Measurements from ENCODE around the gene PRDM16. TPM values are rescaled to one million over a fixed set of nuclear protein-coding genes. Genes with fewer than 3 reads are reported as not detected.

Gene PRDM16
- polyA plus RNA-seq, 2 donors: 0.15 to 0.28 TPM

- 45 to 66% methylated on average over 12 of the region's 12 CpGs for WGBS, 2 donors
- H3K27me3 ChIP-seq (ENCODE audit: control insufficient read depth in 1 of 2, insufficient read depth in 2 of 2, low read length in 2 of 2): no peaks in the 10 kb centered on the region
- H3K4me1 ChIP-seq (ENCODE audit: control insufficient read depth in 2 of 2, insufficient read depth in 2 of 2, low read length in 1 of 2): peaks cover 0 to 3% of the 10 kb centered on the region in 2 donors
- H3K27ac ChIP-seq (ENCODE audit: low read depth in 2 of 2, low read length in 1 of 2): no peak overlapping the region
- H3K9me3 ChIP-seq (ENCODE audit: control insufficient read depth in 2 of 2, insufficient read depth in 1 of 2, low read depth in 1 of 2, low read length in 1 of 2): peaks cover 3 to 12% of the 10 kb centered on the region in 2 donors
- H3K36me3 ChIP-seq (ENCODE audit: control insufficient read depth in 2 of 2, insufficient read depth in 2 of 2, low read length in 1 of 2): no peaks in the 10 kb centered on the region
- H3K4me3 ChIP-seq (ENCODE audit: low read depth in 1 of 2, low read length in 2 of 2): no peak overlapping the region
These were observed 40.4 kb downstream of the PRDM16 start for GRCh38 chr1:3109355-3109754.

GRCh38 chr1:3111348-3112021, 42.5 kb downstream of the PRDM16 start:
- 62 to 73% methylated on average over 32 to 34 of the region's 36 CpGs for WGBS, 2 donors
- Histone ChIP-seq H3K4me1 (ENCODE audit: control insufficient read depth in 2 of 2, insufficient read depth in 2 of 2, low read length in 1 of 2) (peaks cover 0 to 4% of the 10 kb centered on the region in 2 donors), H3K27me3 (ENCODE audit: control insufficient read depth in 1 of 2, insufficient read depth in 2 of 2, low read length in 2 of 2) (no peaks in the 10 kb centered on the region)

GRCh38 chr1:3112526-3112925, 43.5 kb downstream of the PRDM16 start:
- Histone ChIP-seq H3K27ac (ENCODE audit: low read depth in 2 of 2, low read length in 1 of 2) (no peak overlapping the region), H3K27me3 (ENCODE audit: control insufficient read depth in 1 of 2, insufficient read depth in 2 of 2, low read length in 2 of 2) (no peaks in the 10 kb centered on the region), H3K36me3 (ENCODE audit: control insufficient read depth in 2 of 2, insufficient read depth in 2 of 2, low read length in 1 of 2) (no peaks in the 10 kb centered on the region), H3K4me3 (ENCODE audit: low read depth in 1 of 2, low read length in 2 of 2) (no peak overlapping the region), H3K4me1 (ENCODE audit: control insufficient read depth in 2 of 2, insufficient read depth in 2 of 2, low read length in 1 of 2) (peaks cover 0 to 4% of the 10 kb centered on the region in 2 donors), H3K9me3 (ENCODE audit: control insufficient read depth in 2 of 2, insufficient read depth in 1 of 2, low read depth in 1 of 2, low read length in 1 of 2) (peaks cover 3 to 12% of the 10 kb centered on the region in 2 donors)
- 79 to 87% methylated on average over 17 of the region's 17 CpGs for WGBS, 2 donors

More at GRCh38 chr1:3111348-3112021, 42.5 kb downstream of the PRDM16 start:
- H3K4me3 ChIP-seq (ENCODE audit: low read depth in 1 of 2, low read length in 2 of 2): no peak overlapping the region
- no peaks in the 10 kb centered on the region for H3K36me3 ChIP-seq (ENCODE audit: control insufficient read depth in 2 of 2, insufficient read depth in 2 of 2, low read length in 1 of 2)
- H3K9me3 ChIP-seq (ENCODE audit: control insufficient read depth in 2 of 2, insufficient read depth in 1 of 2, low read depth in 1 of 2, low read length in 1 of 2): peaks cover 3 to 14% of the 10 kb centered on the region in 2 donors
- no peak overlapping the region for H3K27ac ChIP-seq (ENCODE audit: low read depth in 2 of 2, low read length in 1 of 2)

- Histone ChIP-seq H3K27ac (ENCODE audit: low read depth in 2 of 2, low read length in 1 of 2) (no peak overlapping the region), H3K27me3 (ENCODE audit: control insufficient read depth in 1 of 2, insufficient read depth in 2 of 2, low read length in 2 of 2) (no peaks in the 10 kb centered on the region)
These were observed 44.2 kb downstream of the PRDM16 start for GRCh38 chr1:3113047-3113740.

GRCh38 chr1:3113741-3114056, 44.7 kb downstream of the PRDM16 start:
- 57 to 62% methylated on average over 6 of the region's 6 CpGs for WGBS, 2 donors
- no peak overlapping the region for H3K4me3 ChIP-seq (ENCODE audit: low read depth in 1 of 2, low read length in 2 of 2)
- no peaks in the 10 kb centered on the region for H3K27me3 ChIP-seq (ENCODE audit: control insufficient read depth in 1 of 2, insufficient read depth in 2 of 2, low read length in 2 of 2)
- H3K4me1 ChIP-seq (ENCODE audit: control insufficient read depth in 2 of 2, insufficient read depth in 2 of 2, low read length in 1 of 2): peaks cover 0 to 4% of the 10 kb centered on the region in 2 donors
- H3K9me3 ChIP-seq (ENCODE audit: control insufficient read depth in 2 of 2, insufficient read depth in 1 of 2, low read depth in 1 of 2, low read length in 1 of 2): peaks cover 0 to 9% of the 10 kb centered on the region in 2 donors
- no peak overlapping the region for H3K27ac ChIP-seq (ENCODE audit: low read depth in 2 of 2, low read length in 1 of 2)
- H3K36me3 ChIP-seq (ENCODE audit: control insufficient read depth in 2 of 2, insufficient read depth in 2 of 2, low read length in 1 of 2): no peaks in the 10 kb centered on the region

More at GRCh38 chr1:3113047-3113740, 44.2 kb downstream of the PRDM16 start:
- 73 to 80% methylated on average over 20 of the region's 20 CpGs for WGBS, 2 donors
- Histone ChIP-seq H3K36me3 (ENCODE audit: control insufficient read depth in 2 of 2, insufficient read depth in 2 of 2, low read length in 1 of 2) (no peaks in the 10 kb centered on the region), H3K4me3 (ENCODE audit: low read depth in 1 of 2, low read length in 2 of 2) (no peak overlapping the region), H3K9me3 (ENCODE audit: control insufficient read depth in 2 of 2, insufficient read depth in 1 of 2, low read depth in 1 of 2, low read length in 1 of 2) (peaks cover 0 to 12% of the 10 kb centered on the region in 2 donors), H3K4me1 (ENCODE audit: control insufficient read depth in 2 of 2, insufficient read depth in 2 of 2, low read length in 1 of 2) (peaks cover 0 to 4% of the 10 kb centered on the region in 2 donors)

- Histone ChIP-seq H3K27me3 (ENCODE audit: control insufficient read depth in 1 of 2, insufficient read depth in 2 of 2, low read length in 2 of 2) (no peaks in the 10 kb centered on the region), H3K4me1 (ENCODE audit: control insufficient read depth in 2 of 2, insufficient read depth in 2 of 2, low read length in 1 of 2) (peaks cover 0 to 4% of the 10 kb centered on the region in 2 donors), H3K4me3 (ENCODE audit: low read depth in 1 of 2, low read length in 2 of 2) (no peak overlapping the region), H3K9me3 (ENCODE audit: control insufficient read depth in 2 of 2, insufficient read depth in 1 of 2, low read depth in 1 of 2, low read length in 1 of 2) (peaks cover 0 to 9% of the 10 kb centered on the region in 2 donors), H3K27ac (ENCODE audit: low read depth in 2 of 2, low read length in 1 of 2) (no peak overlapping the region), H3K36me3 (ENCODE audit: control insufficient read depth in 2 of 2, insufficient read depth in 2 of 2, low read length in 1 of 2) (no peaks in the 10 kb centered on the region)
- WGBS, 2 donors: 88 to 96% methylated on average over 49 of the region's 49 CpGs
These were observed 45.2 kb downstream of the PRDM16 start for GRCh38 chr1:3114131-3114744.

GRCh38 chr1:3114846-3115245, 45.8 kb downstream of the PRDM16 start:
- WGBS, 2 donors: 55 to 72% methylated on average over 8 of the region's 8 CpGs
- peaks cover 0 to 4% of the 10 kb centered on the region in 2 donors for H3K4me1 ChIP-seq (ENCODE audit: control insufficient read depth in 2 of 2, insufficient read depth in 2 of 2, low read length in 1 of 2)
- H3K9me3 ChIP-seq (ENCODE audit: control insufficient read depth in 2 of 2, insufficient read depth in 1 of 2, low read depth in 1 of 2, low read length in 1 of 2): peaks cover 0 to 9% of the 10 kb centered on the region in 2 donors
- H3K27me3 ChIP-seq (ENCODE audit: control insufficient read depth in 1 of 2, insufficient read depth in 2 of 2, low read length in 2 of 2): no peaks in the 10 kb centered on the region
- H3K27ac ChIP-seq (ENCODE audit: low read depth in 2 of 2, low read length in 1 of 2): no peak overlapping the region
- no peaks in the 10 kb centered on the region for H3K36me3 ChIP-seq (ENCODE audit: control insufficient read depth in 2 of 2, insufficient read depth in 2 of 2, low read length in 1 of 2)
- H3K4me3 ChIP-seq (ENCODE audit: low read depth in 1 of 2, low read length in 2 of 2): no peak overlapping the region

- no peak overlapping the region for H3K27ac ChIP-seq (ENCODE audit: low read depth in 2 of 2, low read length in 1 of 2)
- WGBS, 2 donors: 66% methylated on average over 38 of the region's 38 CpGs
- H3K9me3 ChIP-seq (ENCODE audit: control insufficient read depth in 2 of 2, insufficient read depth in 1 of 2, low read depth in 1 of 2, low read length in 1 of 2): peaks cover 0 to 9% of the 10 kb centered on the region in 2 donors
- no peaks in the 10 kb centered on the region for H3K36me3 ChIP-seq (ENCODE audit: control insufficient read depth in 2 of 2, insufficient read depth in 2 of 2, low read length in 1 of 2)
- peaks cover 0 to 4% of the 10 kb centered on the region in 2 donors for H3K4me1 ChIP-seq (ENCODE audit: control insufficient read depth in 2 of 2, insufficient read depth in 2 of 2, low read length in 1 of 2)
- H3K27me3 ChIP-seq (ENCODE audit: control insufficient read depth in 1 of 2, insufficient read depth in 2 of 2, low read length in 2 of 2): no peaks in the 10 kb centered on the region
- H3K4me3 ChIP-seq (ENCODE audit: low read depth in 1 of 2, low read length in 2 of 2): no peak overlapping the region
These were observed 46.5 kb downstream of the PRDM16 start for GRCh38 chr1:3115275-3116149.

DNA sequence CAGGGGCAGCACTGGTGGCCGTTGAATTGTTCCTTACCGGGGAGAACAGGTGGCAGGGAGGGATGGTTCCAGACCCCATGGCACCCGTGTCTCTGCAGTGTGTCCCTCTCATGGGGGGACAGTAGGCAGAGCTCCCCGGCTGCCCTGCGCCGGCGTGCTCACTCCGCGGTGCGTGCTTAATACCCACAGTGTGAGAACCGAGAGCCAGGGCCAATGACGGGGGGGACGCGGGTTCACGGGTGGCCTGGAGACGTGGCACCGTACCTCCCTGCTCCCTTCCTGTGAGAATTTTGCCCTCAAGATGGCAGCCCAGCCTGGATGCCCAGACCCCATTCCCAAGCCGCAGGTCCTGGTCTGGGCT, 47.1 kb downstream of the PRDM16 start:
- Histone ChIP-seq H3K27ac (ENCODE audit: low read depth in 2 of 2, low read length in 1 of 2) (no peak overlapping the region), H3K27me3 (ENCODE audit: control insufficient read depth in 1 of 2, insufficient read depth in 2 of 2, low read length in 2 of 2) (no peaks in the 10 kb centered on the region), H3K4me1 (ENCODE audit: control insufficient read depth in 2 of 2, insufficient read depth in 2 of 2, low read length in 1 of 2) (peaks cover 0 to 4% of the 10 kb centered on the region in 2 donors), H3K9me3 (ENCODE audit: control insufficient read depth in 2 of 2, insufficient read depth in 1 of 2, low read depth in 1 of 2, low read length in 1 of 2) (peaks cover 0 to 9% of the 10 kb centered on the region in 2 donors), H3K36me3 (ENCODE audit: control insufficient read depth in 2 of 2, insufficient read depth in 2 of 2, low read length in 1 of 2) (no peaks in the 10 kb centered on the region), H3K4me3 (ENCODE audit: low read depth in 1 of 2, low read length in 2 of 2) (no peak overlapping the region)
- WGBS, 2 donors: 84 to 85% methylated on average over 18 of the region's 18 CpGs

Measured in esophagus (tissue), 2 donors.